AG09309 (cell line): ENCODE results near the gene CDK11B.
A peak's percentile ranks its signal among the peaks of the same experiment; 100 is the strongest.

ENCODE experiments used
- DNase-seq: peaks from one replicate; pipeline ENCODE4 v3.0.0-alpha.2; 2010; ENCODE audit warnings: low read depth
- H3K4me3 ChIP-seq: 2 replicates; pipeline ENCODE4 v1.5.1; 2011; ENCODE audit warnings: mild to moderate bottlenecking, low read depth, low read length, moderate library complexity; ENCODE audit not compliant: control insufficient read depth
- TF ChIP-seq, protein P1 (sequence below): IDR thresholded peaks from 2 replicates; pipeline ENCODE4 v1.5.1; 2011; ENCODE audit warnings: mild to moderate bottlenecking, low read depth, low read length, inconsistent platforms; ENCODE audit not compliant: insufficient read depth, control insufficient read depth; ENCODE audit errors: missing control alignments

CDK11B gene

DNA sequence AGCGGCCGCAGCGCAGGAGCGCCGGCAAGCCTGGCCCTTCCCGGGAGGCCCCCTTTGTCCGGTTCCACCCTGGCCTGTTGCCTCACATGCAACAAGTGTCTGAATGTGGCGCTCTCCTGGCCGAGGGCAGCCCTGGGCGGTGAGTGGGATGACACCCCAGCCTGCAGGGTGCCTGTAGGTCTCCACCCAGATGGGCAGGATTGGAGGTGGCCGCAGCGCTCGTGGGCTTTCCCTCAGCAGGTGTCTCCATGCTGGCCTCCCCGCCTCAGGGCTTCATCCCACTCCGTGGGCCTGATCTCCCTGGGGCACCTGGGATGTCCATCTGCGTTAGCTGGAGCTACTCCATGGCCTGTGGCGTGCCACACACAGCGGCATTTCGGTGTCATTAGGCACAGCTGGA lies 42.0 kb downstream of the CDK11B start:
- no peak for DNase-seq
- peak overlapping the region; percentile 96 for H3K4me3 ChIP-seq
- TF ChIP-seq, protein P1, sequence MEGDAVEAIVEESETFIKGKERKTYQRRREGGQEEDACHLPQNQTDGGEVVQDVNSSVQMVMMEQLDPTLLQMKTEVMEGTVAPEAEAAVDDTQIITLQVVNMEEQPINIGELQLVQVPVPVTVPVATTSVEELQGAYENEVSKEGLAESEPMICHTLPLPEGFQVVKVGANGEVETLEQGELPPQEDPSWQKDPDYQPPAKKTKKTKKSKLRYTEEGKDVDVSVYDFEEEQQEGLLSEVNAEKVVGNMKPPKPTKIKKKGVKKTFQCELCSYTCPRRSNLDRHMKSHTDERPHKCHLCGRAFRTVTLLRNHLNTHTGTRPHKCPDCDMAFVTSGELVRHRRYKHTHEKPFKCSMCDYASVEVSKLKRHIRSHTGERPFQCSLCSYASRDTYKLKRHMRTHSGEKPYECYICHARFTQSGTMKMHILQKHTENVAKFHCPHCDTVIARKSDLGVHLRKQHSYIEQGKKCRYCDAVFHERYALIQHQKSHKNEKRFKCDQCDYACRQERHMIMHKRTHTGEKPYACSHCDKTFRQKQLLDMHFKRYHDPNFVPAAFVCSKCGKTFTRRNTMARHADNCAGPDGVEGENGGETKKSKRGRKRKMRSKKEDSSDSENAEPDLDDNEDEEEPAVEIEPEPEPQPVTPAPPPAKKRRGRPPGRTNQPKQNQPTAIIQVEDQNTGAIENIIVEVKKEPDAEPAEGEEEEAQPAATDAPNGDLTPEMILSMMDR, result no peak

DNA sequence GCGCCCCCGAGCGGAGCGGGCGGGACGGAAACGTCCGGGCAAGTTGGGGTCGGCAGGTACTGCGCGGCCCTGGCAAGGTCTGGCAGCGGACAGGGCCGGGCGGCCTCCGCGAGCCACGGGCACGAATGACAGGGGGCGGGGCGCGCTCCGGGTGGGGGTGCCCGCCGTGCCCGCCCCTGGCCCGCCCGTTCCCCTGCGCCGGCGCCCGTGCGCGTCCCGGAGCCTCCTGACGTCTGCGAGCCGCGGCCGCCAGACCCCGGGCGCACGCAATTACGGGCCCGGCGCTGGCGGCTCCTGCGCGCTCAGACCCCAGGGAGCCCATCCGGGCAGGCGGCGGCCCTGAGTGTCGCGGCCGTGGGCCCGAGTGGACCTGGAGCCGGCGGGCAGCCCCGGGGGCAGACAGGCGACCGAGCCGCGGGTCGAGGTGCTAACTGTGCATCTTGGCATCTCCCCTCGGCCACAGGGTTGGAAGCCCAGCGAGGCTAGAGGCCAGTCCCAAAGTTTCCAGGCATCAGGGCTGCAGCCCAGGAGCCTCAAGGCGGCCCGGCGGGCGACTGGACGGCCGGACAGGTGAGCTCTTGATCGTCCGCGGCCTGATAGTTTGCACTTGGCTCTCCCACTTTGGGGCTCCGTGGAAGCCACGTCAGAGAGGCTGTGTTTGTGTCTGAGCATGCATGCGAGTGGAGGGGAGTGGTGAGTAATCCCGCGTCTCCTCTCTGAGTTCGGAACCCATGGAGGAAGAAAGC lies 42.6 kb downstream of the CDK11B start:
- TF ChIP-seq, protein P1, result no peak
- peak overlapping the region; percentile 96 for H3K4me3 ChIP-seq
- DNase-seq, result no peak

DNA sequence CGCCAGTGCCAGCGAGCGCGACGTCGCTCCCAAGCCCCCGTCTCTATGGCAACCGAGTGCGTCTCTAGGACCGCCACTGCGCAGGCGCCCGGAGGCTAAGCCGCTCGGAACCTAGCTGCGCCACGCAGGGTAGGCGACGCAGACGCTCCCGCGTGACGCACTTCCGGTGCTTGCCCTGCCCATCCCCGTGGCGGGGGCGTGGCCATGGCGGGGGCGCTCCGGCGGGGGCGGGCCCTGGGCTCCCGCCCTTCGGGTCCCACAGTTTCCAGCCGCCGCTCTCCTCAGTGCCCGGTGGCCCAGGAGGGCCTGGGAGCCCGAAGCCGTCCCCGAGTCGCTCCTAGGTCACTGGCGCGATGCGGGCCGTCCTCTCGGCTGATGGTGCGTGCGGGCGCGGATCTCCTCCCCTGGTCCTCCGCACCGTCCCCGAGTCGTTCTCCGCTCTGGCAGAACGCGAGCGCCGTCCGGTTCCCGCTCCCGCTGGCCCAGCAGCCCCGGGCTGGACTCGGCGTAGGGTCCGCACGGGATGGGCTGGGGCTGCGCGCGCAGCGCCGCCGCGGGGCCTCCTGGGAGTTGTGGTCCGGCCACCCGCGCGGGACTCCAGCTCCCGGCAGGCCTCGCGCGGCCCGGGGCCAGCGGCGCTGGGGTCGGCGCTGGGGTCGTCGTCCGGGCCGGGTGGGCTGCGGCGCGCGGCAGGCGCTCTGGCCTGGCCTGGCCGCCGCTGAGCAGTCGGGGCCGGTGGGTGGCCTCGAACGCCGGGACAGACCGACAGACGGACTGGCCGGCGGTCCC lies 43.4 kb downstream of the CDK11B start, which contains the start of gene MIB2:
TSS of gene MIB2 (plus strand) at position 245 of the 789 bp plus-strand sequence. CDS start 7,953 bp downstream, outside the sequence.
- DNase-seq, result peak; percentile 68
- H3K4me3 ChIP-seq, result peak within 1 kb of the TSS; percentile 96
- TF ChIP-seq, protein P1, result no peak

DNA sequence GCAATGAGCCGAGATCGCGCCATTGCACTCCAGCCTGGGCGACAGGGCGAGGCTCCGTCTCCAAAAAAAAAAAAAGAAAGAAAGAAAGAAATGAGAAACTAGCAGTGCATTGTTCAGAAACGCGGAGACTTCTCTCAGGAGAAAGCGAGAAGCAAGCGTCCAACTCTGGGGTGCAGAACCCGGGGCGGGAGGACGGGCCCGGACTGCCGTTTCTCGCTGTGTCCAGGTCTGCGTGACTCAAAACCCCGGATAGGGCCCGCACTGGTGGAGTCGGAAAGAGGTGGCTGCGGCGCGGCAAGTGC lies 43.9 kb downstream of the CDK11B start:
- TF ChIP-seq, protein P1, result no peak
- DNase-seq, result no peak
- peak overlapping the region; percentile 86 for H3K4me3 ChIP-seq

DNA sequence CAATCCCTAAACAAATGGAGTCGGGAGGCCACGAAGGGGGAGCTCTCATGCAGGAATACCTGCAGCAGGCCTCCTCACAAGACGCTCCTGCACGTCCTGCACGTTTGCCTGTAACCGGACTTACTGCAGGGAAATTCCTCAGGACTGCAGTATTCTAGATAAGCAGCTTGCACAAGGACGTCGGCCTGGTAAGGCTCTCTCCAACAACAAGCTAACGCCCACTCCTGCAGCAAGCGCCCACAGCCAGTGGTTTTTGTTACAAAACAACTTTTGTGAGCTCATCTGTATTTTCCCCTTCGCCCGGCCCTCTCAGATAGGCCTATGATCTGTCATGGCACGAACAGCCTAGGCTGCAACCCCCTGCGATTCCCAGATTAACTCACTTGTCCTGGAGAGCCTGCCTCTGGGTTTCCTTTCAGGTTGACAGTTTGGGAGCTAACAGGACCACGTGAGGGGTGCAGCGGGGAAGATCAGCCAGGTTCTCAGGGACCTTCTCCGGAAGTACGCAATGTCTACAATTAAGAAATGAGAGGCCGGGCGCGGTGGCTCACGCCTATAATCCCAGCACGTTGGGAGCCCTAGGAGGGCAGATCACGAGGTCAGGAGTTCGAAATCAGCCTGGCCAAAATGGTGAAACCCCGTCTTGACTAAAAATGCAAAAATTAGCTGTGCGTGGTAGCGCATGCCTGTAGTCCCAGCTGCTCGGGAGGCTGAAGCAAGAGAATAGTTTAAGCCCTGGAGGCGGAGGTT lies 44.4 kb downstream of the CDK11B start:
- TF ChIP-seq, protein P1, result no peak
- peak; percentile 78 for DNase-seq
- H3K4me3 ChIP-seq, result peak overlapping the region; percentile 86

DNA sequence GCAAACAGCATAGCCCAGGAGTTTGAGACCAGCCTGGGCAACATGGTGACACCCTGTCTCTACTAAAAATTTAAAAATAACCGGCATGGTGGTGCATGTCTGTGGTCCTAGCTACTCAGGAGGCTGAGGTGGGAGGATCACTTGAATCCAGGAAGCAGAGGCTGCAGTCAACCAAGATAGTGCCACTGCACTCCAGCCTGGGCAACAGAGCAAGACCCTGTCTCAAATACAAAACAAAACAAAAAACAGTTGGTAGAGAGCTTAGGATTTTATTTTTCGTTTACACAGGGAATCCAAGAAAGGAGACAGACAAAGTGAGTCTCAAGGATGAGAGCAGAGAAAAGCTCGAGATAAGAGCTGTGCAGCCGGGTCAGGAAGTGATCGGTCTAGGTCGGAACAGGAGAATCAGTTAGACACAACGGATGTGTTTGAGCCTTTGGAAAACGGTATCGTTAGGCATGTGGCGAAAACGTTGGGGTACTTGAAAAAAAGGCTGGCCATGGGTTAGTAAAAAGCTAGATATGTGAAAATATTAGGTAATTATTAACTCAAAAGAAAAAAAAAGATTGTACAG lies 45.2 kb downstream of the CDK11B start:
- TF ChIP-seq, protein P1, result no peak
- no peak for DNase-seq
- peak overlapping the region; percentile 86; the same call in 1 of the 2 replicates for H3K4me3 ChIP-seq
